Measurements from ENCODE around the gene OR14I1. TPM values are rescaled to one million over a fixed set of nuclear protein-coding genes. Genes with fewer than 3 reads are reported as not detected.

OR14I1 gene
- total RNA-seq, 4 donors from 2014 or later = not detected

GRCh38 chr1:248740876-248741275 is 38.3 kb upstream of the OR14I1 start:
- no peak for DNase-seq
- Histone ChIP-seq H3K27me3 (no peaks in the 10 kb centered on the region), H3K4me3 (no peak overlapping the region), H3K27ac (no peak overlapping the region), H3K36me3 (no peaks in the 10 kb centered on the region), H3K4me1 (no peaks in the 10 kb centered on the region), H3K9me3 (no peaks in the 10 kb centered on the region)
- TF ChIP-seq CTCF (IDR thresholded peaks at IDR 0.05) = no peak
- WGBS, 2 donors = 85 to 89% methylated on average over 5 to 6 of the region's 7 CpGs
- intact Hi-C loops (cut with DNase I) = no loop called here

- Histone ChIP-seq H3K36me3 (no peaks in the 10 kb centered on the region), H3K27me3 (no peaks in the 10 kb centered on the region), H3K4me3 (no peak overlapping the region), H3K9me3 (no peaks in the 10 kb centered on the region), H3K27ac (no peak overlapping the region), H3K4me1 (no peaks in the 10 kb centered on the region)
- WGBS, 2 donors = 57 to 70% methylated on average over 11 to 14 of the region's 16 CpGs
- intact Hi-C loops (cut with DNase I) = no loop called here
- no peak for TF ChIP-seq POLR2A (IDR thresholded peaks at IDR 0.05)
- no peak for TF ChIP-seq CTCF (IDR thresholded peaks at IDR 0.05)
- DNase-seq = no peak
Observed at GRCh38 chr1:248739572-248740205, 37.1 kb upstream of the OR14I1 start.

- no peaks in the 10 kb centered on the region for H3K4me1 ChIP-seq
- 64 to 66% methylated on average over 6 of the region's 6 CpGs for WGBS, 2 donors
- DNase-seq = no peak
Observed at GRCh38 chr1:248737457-248737856, 34.9 kb upstream of the OR14I1 start.

GRCh38 chr1:248736977-248737376 is 34.4 kb upstream of the OR14I1 start:
- DNase-seq = no peak
- Histone ChIP-seq H3K36me3 (no peaks in the 10 kb centered on the region), H3K27me3 (no peaks in the 10 kb centered on the region), H3K4me1 (no peaks in the 10 kb centered on the region), H3K9me3 (no peaks in the 10 kb centered on the region), H3K27ac (no peak overlapping the region), H3K4me3 (no peak overlapping the region)
- intact Hi-C loops (cut with DNase I) = no loop called here
- TF ChIP-seq CTCF (IDR thresholded peaks at IDR 0.05) = no peak
- TF ChIP-seq POLR2A (IDR thresholded peaks at IDR 0.05) = no peak
- 48 to 54% methylated on average over 2 to 3 of the region's 4 CpGs for WGBS, 2 donors

More at GRCh38 chr1:248737457-248737856, 34.9 kb upstream of the OR14I1 start:
- no peak for TF ChIP-seq CTCF (IDR thresholded peaks at IDR 0.05)
- TF ChIP-seq POLR2A (IDR thresholded peaks at IDR 0.05) = no peak
- no peaks in the 10 kb centered on the region for H3K9me3 ChIP-seq
- H3K27me3 ChIP-seq = no peaks in the 10 kb centered on the region
- no peak overlapping the region for H3K4me3 ChIP-seq
- H3K27ac ChIP-seq = no peak overlapping the region
- intact Hi-C loops (cut with DNase I) = no loop called here
- H3K36me3 ChIP-seq = no peaks in the 10 kb centered on the region

- H3K4me1 ChIP-seq = no peaks in the 10 kb centered on the region
- no peak overlapping the region for H3K27ac ChIP-seq
- no peaks in the 10 kb centered on the region for H3K27me3 ChIP-seq
- no peak overlapping the region for H3K4me3 ChIP-seq
- DNase-seq = no peak
- TF ChIP-seq CTCF (IDR thresholded peaks at IDR 0.05) (no peak), POLR2A (IDR thresholded peaks at IDR 0.05) (no peak)
- intact Hi-C loops (cut with DNase I) = no loop called here
- H3K36me3 ChIP-seq = no peaks in the 10 kb centered on the region
- H3K9me3 ChIP-seq = no peaks in the 10 kb centered on the region
- 61 to 95% methylated on average over 4 of the region's 5 CpGs for WGBS, 2 donors
Observed at GRCh38 chr1:248733566-248733965, 31.0 kb upstream of the OR14I1 start.
